T-helper 2 cell treated with Interferon-gamma antibody and Interleukin-4, amounts not matched to agents 5 μg/mL and 100 μg/mL, for 36 hours (primary cell): ENCODE measurements around the gene TMEM132C.
"Not testable (repeated sequence)": the region's sequence is repeated elsewhere in the genome, so short reads cannot be mapped to it uniquely, and the experiment has no call there.

Experiments used
- DNase-seq: peaks from one replicate; pipeline ENCODE4 v3.0.0; 2021; ENCODE audit warnings: low spot score
- H3K27ac Mint-ChIP-seq: one replicate; pipeline ENCODE4 v1.8.0; 2021; ENCODE audit warnings: mild to moderate bottlenecking, mixed read lengths
- H3K27me3 Mint-ChIP-seq: one replicate; pipeline ENCODE4 v1.8.0; 2021; ENCODE audit warnings: low read depth, mixed read lengths
- H3K36me3 Mint-ChIP-seq: one replicate; pipeline ENCODE4 v1.8.0; 2021; ENCODE audit warnings: low read depth, mixed read lengths
- H3K4me1 Mint-ChIP-seq: one replicate; pipeline ENCODE4 v1.8.0; 2021; ENCODE audit warnings: low read depth, mixed read lengths
- H3K4me3 Mint-ChIP-seq: one replicate; pipeline ENCODE4 v1.8.0; 2022; ENCODE audit warnings: mild to moderate bottlenecking, moderate library complexity, mixed read lengths
- H3K9me3 Mint-ChIP-seq: one replicate; pipeline ENCODE4 v1.8.0; 2021; ENCODE audit warnings: mixed read lengths

TMEM132C gene

GRCh38 chr12:128571906-128572810, 305.2 kb downstream of the TMEM132C start:
- Mint-ChIP-seq H3K27me3 (no peaks in the 10 kb centered on the region), H3K36me3 (no peaks in the 10 kb centered on the region), H3K4me3 (no peak overlapping the region), H3K9me3 (peaks cover 20% of the 10 kb centered on the region), H3K27ac (no peak overlapping the region), H3K4me1 (no peaks in the 10 kb centered on the region)
- DNase-seq: no peak

- no peaks in the 10 kb centered on the region for H3K36me3 Mint-ChIP-seq
- no peaks in the 10 kb centered on the region for H3K27me3 Mint-ChIP-seq
- no peak overlapping the region for H3K27ac Mint-ChIP-seq
- H3K4me1 Mint-ChIP-seq: no peaks in the 10 kb centered on the region
- DNase-seq: no peak
- peaks cover 26% of the 10 kb centered on the region for H3K9me3 Mint-ChIP-seq
- H3K4me3 Mint-ChIP-seq: no peak overlapping the region
Measured at GRCh38 chr12:128573907-128574306, 306.9 kb downstream of the TMEM132C start.

- Mint-ChIP-seq H3K4me1 (no peaks in the 10 kb centered on the region), H3K27ac (no peak overlapping the region), H3K9me3 (peaks cover 25% of the 10 kb centered on the region), H3K36me3 (no peaks in the 10 kb centered on the region), H3K27me3 (no peaks in the 10 kb centered on the region), H3K4me3 (no peak overlapping the region)
- no peak for DNase-seq
Measured at GRCh38 chr12:128578045-128578444, 311.1 kb downstream of the TMEM132C start.

DNA sequence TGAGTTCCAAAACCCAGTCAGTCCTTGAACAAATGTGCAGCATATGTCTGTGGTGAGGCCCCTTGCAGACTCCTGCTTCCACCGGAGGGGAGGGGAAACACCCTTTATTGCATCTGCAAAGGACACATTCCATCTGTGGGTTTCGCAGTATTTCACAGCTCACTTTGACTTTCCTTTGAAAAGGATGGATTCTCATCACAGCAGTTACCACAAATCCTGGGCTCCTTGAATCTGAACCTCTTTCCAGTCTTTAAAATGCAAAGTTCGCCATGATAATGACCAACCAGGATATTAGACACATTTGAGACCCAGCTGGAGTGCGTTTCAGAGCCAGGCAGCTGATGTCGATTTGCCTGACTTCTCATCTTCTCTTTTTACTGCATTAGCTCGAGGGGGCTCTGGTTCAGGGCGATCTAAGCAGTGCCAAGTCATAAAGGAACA, 314.4 kb downstream of the TMEM132C start:
- no peaks in the 10 kb centered on the region for H3K4me1 Mint-ChIP-seq

DNA sequence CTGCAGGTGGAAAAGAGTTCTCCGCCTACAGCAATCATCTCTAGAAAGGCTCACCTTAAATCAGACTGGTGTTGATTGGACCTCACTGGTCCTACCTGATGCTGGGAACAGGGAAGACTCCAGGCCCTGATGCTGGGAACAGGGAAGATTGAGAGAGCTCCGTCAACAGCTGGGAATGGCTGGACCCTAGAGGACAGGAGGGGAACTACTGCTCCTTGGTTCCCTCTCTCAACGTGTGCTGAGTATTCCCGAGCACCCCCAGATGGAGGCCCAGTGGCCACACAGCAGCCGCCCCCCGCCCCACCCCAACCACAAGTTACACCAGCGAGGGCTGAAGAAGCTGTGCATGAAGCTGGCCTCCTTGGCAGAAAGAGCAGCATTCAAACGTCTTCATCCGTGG, 316.5 kb downstream of the TMEM132C start:
- Mint-ChIP-seq H3K27me3 (no peaks in the 10 kb centered on the region), H3K36me3 (no peaks in the 10 kb centered on the region), H3K9me3 (peaks cover 13% of the 10 kb centered on the region), H3K27ac (no peak overlapping the region), H3K4me3 (no peak overlapping the region), H3K4me1 (no peaks in the 10 kb centered on the region)
- DNase-seq: no peak

More for the DNA sequence above, 314.4 kb downstream of the TMEM132C start:
- H3K27me3 Mint-ChIP-seq: no peaks in the 10 kb centered on the region
- H3K9me3 Mint-ChIP-seq: peaks cover 18% of the 10 kb centered on the region
- no peak overlapping the region for H3K4me3 Mint-ChIP-seq
- no peak overlapping the region for H3K27ac Mint-ChIP-seq
- no peak for DNase-seq
- H3K36me3 Mint-ChIP-seq: no peaks in the 10 kb centered on the region

- Mint-ChIP-seq H3K27ac (no peak overlapping the region), H3K36me3 (no peaks in the 10 kb centered on the region), H3K4me1 (no peaks in the 10 kb centered on the region), H3K4me3 (no peak overlapping the region), H3K9me3 (peaks cover 11% of the 10 kb centered on the region), H3K27me3 (no peaks in the 10 kb centered on the region)
- no peak for DNase-seq
Measured at GRCh38 chr12:128586451-128587029, 319.6 kb downstream of the TMEM132C start.

GRCh38 chr12:128587918-128588317, 320.9 kb downstream of the TMEM132C start:
- H3K9me3 Mint-ChIP-seq: no peaks in the 10 kb centered on the region

DNA sequence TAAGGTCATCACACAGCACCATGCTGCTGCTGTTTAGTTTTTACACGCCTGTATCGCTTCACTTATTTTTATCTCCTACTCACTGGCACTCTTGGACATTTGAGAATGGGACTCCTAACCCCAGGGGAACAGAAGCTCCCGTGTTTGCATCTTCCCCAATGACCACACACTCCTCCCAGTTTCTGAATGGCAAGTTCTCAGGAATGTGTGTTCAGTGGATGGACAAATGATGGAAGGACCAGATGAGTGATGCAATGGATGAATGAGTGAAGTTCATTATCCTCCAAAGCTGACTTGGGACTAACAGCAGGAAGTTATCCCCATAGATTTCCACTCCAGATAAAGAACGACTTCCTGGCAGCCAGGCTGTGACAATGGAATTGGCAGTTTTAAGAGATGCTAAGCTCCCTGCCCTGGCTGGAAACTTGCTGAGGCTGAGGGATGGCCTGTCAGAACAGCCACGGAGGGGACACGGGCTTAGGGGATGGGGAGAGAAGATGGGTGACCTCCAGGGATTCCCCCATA, 325.3 kb downstream of the TMEM132C start:
- no peaks in the 10 kb centered on the region for H3K4me1 Mint-ChIP-seq
- H3K9me3 Mint-ChIP-seq: no peaks in the 10 kb centered on the region
- no peak overlapping the region for H3K4me3 Mint-ChIP-seq
- no peaks in the 10 kb centered on the region for H3K36me3 Mint-ChIP-seq
- H3K27ac Mint-ChIP-seq: no peak overlapping the region
- no peak for DNase-seq
- no peaks in the 10 kb centered on the region for H3K27me3 Mint-ChIP-seq

More at GRCh38 chr12:128587918-128588317, 320.9 kb downstream of the TMEM132C start:
- Mint-ChIP-seq H3K36me3 (no peaks in the 10 kb centered on the region), H3K27ac (no peak overlapping the region), H3K4me1 (no peaks in the 10 kb centered on the region), H3K27me3 (no peaks in the 10 kb centered on the region), H3K4me3 (no peak overlapping the region)
- DNase-seq: no peak

- Mint-ChIP-seq H3K36me3 (no peaks in the 10 kb centered on the region), H3K4me3 (no peak overlapping the region), H3K9me3 (peaks cover 4% of the 10 kb centered on the region), H3K4me1 (no peaks in the 10 kb centered on the region), H3K27me3 (no peaks in the 10 kb centered on the region), H3K27ac (no peak overlapping the region)
- no peak for DNase-seq
Measured at GRCh38 chr12:128594521-128594920, 327.6 kb downstream of the TMEM132C start.

DNA sequence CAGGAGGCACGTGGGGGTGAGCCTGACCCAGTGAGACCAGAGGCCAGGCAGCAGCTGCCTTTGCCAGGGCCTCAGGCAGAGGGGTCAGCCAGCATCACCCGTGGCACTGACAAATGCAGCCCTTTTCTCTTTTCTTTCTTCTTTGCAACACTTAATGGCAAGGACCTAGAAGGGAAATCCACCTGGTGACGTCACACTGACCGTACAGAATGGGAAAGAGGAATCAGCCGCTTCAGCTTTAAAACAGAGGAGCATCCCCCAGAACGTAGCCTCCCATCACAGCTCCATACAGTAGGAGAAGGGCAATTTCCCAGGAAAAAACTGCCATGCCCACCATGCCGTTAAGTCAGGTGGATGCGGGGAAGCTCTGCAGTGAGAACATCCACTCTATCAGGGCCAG, 328.6 kb downstream of the TMEM132C start:
- H3K4me1 Mint-ChIP-seq: no peaks in the 10 kb centered on the region
- H3K36me3 Mint-ChIP-seq: no peaks in the 10 kb centered on the region
- no peak overlapping the region for H3K4me3 Mint-ChIP-seq
- peaks cover 4% of the 10 kb centered on the region for H3K9me3 Mint-ChIP-seq
- no peak overlapping the region for H3K27ac Mint-ChIP-seq
- no peaks in the 10 kb centered on the region for H3K27me3 Mint-ChIP-seq
- no peak for DNase-seq

DNA sequence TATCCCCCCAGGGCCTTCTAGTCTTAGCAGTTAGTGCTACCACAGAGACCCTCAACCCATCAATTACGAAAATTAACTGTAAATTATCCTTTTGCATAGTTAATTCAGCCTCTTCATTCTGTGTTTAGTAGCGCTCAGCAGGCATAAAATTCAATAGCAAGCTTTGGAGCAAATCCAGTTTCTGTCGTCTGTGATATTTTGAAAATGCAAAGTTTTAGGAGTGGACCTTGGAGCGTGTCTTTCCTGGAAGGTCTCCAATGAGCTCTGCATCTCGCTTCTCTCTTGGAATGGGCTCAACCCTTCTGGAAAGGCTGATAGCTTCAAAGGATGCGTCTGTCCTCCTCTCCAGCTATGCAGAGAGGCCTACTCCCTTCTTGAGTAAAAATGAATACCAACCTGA, 333.9 kb downstream of the TMEM132C start:
- Mint-ChIP-seq H3K27me3 (no peaks in the 10 kb centered on the region), H3K4me3 (no peak overlapping the region)

DNA sequence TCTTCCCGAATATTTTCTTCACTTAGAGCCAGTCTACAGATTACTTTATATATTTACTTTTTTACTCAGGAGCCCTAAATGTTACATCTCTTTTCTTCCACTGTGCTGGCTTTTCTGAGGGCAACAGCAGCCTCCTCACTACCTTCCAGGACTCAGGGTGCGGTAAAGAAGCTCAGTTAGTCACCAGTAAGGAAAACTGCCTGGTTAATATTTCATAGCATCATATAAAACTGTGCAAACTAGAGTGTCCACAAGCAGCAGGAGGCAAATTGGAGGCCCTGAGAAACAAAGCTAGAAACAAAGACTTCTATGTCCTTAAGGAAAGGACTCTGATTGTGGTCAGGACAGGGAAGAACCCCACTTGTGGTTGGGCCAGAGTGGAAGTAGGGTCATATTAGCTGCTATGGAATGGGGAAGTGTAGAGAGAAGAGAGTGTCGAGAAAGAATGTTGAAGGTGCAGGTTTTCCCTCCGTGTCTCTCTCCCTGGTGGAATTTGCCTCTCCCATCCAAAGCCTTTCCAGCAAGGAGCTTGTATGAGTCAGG, 336.7 kb downstream of the TMEM132C start:
- no peak for DNase-seq
- no peaks in the 10 kb centered on the region for H3K27me3 Mint-ChIP-seq
- no peaks in the 10 kb centered on the region for H3K4me1 Mint-ChIP-seq
- H3K27ac Mint-ChIP-seq: no peak overlapping the region
- no peaks in the 10 kb centered on the region for H3K9me3 Mint-ChIP-seq
- no peaks in the 10 kb centered on the region for H3K36me3 Mint-ChIP-seq
- no peak overlapping the region for H3K4me3 Mint-ChIP-seq

More for the DNA sequence above, 333.9 kb downstream of the TMEM132C start:
- no peak for DNase-seq
- Mint-ChIP-seq H3K36me3 (no peaks in the 10 kb centered on the region), H3K27ac (no peak overlapping the region), H3K9me3 (peaks cover 4% of the 10 kb centered on the region), H3K4me1 (no peaks in the 10 kb centered on the region)

DNA sequence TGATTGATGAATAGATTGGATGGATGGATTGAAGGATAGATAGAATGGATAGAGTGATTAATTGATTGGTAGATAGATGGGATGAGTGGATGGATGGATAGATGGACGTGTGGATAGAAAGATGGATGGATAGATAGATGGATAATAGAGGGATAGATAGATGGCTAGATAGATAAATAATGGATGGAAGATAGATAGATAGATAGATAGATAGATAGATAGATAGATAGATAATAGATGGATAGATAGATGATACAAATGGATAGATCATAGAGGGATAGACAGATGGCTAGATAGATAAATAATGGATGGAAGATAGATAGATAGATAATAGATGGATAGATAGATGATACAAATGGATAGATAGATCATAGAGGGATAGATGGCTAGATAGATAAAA, 337.2 kb downstream of the TMEM132C start:
- not testable (repeated sequence) for H3K4me3 Mint-ChIP-seq, H3K27ac Mint-ChIP-seq, DNase-seq, H3K9me3 Mint-ChIP-seq, H3K4me1 Mint-ChIP-seq, H3K27me3 Mint-ChIP-seq, H3K36me3 Mint-ChIP-seq

DNA sequence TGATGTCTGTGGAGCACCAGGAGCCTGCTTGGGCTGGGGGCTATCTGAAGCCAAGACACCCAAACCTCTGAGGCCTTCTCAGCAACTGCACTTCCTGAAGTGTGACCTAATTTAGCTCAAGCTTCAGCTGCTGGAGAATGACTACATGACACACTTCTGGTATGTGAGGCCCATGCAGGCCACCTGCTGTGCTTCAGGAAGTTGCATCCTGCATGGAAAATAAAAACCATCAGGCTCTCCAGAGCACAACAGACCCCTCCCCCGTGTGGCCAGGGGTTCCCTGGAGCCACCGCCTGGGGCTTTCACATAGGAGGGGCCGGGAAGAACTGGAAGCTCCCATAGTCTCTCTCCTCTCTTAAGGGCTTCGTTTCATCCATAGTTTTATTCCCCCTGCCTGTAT, 339.1 kb downstream of the TMEM132C start:
- H3K27ac Mint-ChIP-seq: no peak overlapping the region
- no peak overlapping the region for H3K4me3 Mint-ChIP-seq

More for the DNA sequence above, 339.1 kb downstream of the TMEM132C start:
- no peaks in the 10 kb centered on the region for H3K9me3 Mint-ChIP-seq
- no peaks in the 10 kb centered on the region for H3K27me3 Mint-ChIP-seq
- H3K4me1 Mint-ChIP-seq: no peaks in the 10 kb centered on the region
- no peak for DNase-seq
- no peaks in the 10 kb centered on the region for H3K36me3 Mint-ChIP-seq
